SH-SY5Y (cell line): ENCODE data around the gene PALM3.

Source experiments
- GATA2 ChIP-seq: IDR thresholded peaks from 2 replicates; pipeline ENCODE4 v1.6.1; 2011; ENCODE audit warnings: mild to moderate bottlenecking, low read depth, low read length
- GATA3 ChIP-seq: IDR thresholded peaks from 2 replicates; pipeline ENCODE4 v1.6.1; 2011; ENCODE audit warnings: low read depth, mild to moderate bottlenecking, low read length, moderate library complexity

GRCh38 chr19:14030997-14031718 lies 30.7 kb downstream of the PALM3 start:
- TF ChIP-seq GATA3 (no peak), GATA2 (no peak)
